ENCODE results near the gene ACAA1. TPM values are rescaled to one million over a fixed set of nuclear protein-coding genes. Genes with fewer than 3 reads are reported as not detected.

ACAA1 gene
- total RNA-seq, 2 experiments from 2014 or later: 52.2 to 64.6 TPM

DNA sequence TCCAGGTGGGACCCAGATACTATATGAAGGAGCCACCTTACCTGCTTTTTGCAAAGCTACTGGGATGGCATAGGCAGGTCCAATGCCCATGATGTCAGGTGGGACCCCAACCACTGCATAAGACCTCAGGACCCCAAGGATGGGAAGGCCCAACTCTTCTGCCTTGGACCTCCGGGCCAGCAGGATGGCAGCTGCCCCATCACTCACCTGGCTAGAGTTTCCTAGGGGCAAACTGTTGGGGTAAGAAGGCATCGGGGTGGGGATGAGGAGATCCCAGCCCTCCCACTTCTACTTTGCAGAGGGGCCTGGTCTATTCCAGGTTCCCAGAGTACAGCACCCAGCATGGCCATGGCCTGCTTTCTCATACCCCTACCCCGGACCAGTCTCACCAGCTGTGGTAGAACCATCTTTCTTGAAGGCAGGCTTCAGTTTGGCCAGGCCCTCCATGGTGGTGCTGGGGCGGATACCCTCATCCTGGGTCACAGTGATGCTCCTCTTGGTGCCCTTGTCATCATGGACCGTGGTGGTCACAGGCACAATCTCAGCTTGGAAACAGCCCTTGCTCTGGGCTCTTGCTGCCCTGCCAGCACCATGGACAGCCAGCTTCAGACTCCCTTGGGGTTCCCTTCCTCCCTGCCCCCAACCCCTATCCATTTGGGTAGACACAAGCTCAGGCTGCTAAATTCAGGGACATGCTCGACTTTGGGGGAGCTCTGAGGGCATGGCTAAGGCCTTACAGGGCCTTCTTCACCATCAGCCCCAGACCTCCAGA is 10.6 kb downstream of the ACAA1 start:
- POLR2A ChIA-PET: no interaction called here
- H3K36me3 Mint-ChIP-seq (ENCODE audit: low read depth): peaks cover 35% of the 10 kb centered on the region
- H3K4me3 Mint-ChIP-seq: no peak overlapping the region
- intact Hi-C loops (cut with DNase I, micrococcal nuclease): no loop called here
- H3K9me3 Mint-ChIP-seq (ENCODE audit: low read depth): no peaks in the 10 kb centered on the region
- DNase-seq: no peak
- H3K4me1 Mint-ChIP-seq: peaks cover 2% of the 10 kb centered on the region
- H3K27ac Mint-ChIP-seq: no peak overlapping the region
- no peaks in the 10 kb centered on the region for H3K27me3 Mint-ChIP-seq
- CTCF ChIA-PET: interaction anchor here (0.8 kb wide), 1 partner anchor 339 kb away, joined by 3 read pairs; no protein-coding TSS in a partner anchor
- ATAC-seq: peak; percentile 9

DNA sequence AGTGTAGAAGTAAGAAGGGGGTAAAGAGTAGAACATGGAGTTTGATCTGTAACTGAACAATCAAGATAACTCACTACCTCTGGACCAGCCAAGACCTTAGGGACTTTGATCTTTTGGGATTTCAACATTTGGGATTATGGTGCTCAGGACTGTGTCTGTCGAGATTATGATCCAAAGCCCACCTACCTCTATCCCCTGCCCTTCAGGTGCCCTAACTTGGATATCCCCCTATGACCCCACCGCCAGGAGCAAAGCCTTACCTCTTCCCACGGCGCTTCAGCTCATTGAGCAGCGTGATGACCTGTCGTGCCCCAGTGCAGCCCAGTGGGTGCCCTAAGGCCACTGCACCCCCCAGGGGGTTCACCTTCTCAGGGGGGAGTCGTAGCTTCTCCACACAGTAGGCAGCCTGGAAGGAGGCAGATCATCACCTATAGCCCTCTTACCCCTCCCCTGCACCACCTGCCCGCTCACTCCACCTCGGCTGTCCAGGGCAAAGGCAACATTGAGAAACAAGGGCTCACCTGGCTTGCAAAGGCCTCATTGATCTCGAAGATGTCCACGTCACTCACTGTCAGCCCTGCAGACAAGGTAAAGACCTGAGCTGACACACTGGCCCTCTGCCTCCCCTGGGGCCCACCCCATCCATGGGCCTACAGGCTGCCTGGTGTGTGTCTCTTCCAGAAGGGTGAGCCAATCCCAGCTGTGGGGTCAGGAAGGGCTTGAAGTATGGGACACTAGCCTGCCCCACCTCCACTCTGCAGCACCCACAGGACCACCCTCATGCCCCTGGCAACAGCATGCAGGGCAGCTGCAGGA is 11.4 kb downstream of the ACAA1 start:
- intact Hi-C loops (cut with DNase I, micrococcal nuclease): no loop called here
- Mint-ChIP-seq H3K4me1 (no peaks in the 10 kb centered on the region), H3K27me3 (no peaks in the 10 kb centered on the region), H3K9me3 (ENCODE audit: low read depth) (no peaks in the 10 kb centered on the region), H3K36me3 (ENCODE audit: low read depth) (peaks cover 37% of the 10 kb centered on the region), H3K4me3 (no peak overlapping the region), H3K27ac (no peak overlapping the region)
- POLR2A ChIA-PET: no interaction called here
- no peak for ATAC-seq
- CTCF ChIA-PET: interaction anchor here (0.8 kb wide), 1 partner anchor 340 kb away, joined by 3 read pairs; no protein-coding TSS in a partner anchor
- DNase-seq: no peak

DNA sequence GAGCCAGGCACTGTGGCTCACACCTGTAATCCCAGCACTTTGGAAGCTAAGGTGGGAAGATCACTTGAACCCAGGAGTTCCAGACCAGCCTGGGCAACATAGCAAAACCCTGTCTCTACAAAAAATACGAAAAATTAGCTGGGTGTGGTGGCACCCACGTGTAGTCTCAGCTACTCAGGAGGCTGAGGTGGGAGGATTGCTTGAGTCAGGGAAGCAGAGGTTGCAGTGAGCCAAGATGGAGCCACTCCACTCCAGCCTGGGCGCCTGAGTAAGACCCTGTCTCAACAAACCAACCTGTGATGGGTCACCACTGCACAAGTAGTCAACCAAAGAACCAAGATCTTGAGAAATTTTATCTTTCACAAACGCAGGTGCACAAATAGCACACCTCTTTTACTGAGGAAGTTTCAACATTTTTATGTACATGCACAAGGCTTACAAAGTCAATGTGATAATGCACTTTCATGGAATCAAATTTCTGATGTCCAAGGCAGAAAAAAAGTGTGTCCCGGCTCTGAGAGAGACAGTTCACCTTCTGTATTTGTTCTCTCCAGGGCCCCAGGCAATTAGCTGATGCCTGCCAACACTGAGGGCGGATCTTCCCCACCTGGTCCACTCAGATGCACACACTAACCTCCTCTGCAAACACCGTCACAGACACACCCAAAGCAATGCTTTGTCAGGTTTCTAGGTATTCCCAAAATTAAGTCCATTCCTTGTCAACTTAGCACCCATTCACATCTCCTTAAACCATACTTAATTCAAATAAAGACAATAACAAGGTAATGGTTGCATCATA is 12.4 kb downstream of the ACAA1 start:
- CTCF ChIA-PET: interaction anchor here (0.6 kb wide), 1 partner anchor 209 kb away, joined by 3 read pairs; no protein-coding TSS in a partner anchor
- DNase-seq (no peak), ATAC-seq (no peak)
- no peak overlapping the region for H3K27ac Mint-ChIP-seq
- H3K27me3 Mint-ChIP-seq: no peaks in the 10 kb centered on the region
- H3K36me3 Mint-ChIP-seq (ENCODE audit: low read depth): peaks cover 33% of the 10 kb centered on the region
- no peak overlapping the region for H3K4me3 Mint-ChIP-seq
- H3K9me3 Mint-ChIP-seq (ENCODE audit: low read depth): no peaks in the 10 kb centered on the region
- intact Hi-C loops (cut with DNase I, micrococcal nuclease): no loop called here
- POLR2A ChIA-PET: no interaction called here
- no peaks in the 10 kb centered on the region for H3K4me1 Mint-ChIP-seq

DNA sequence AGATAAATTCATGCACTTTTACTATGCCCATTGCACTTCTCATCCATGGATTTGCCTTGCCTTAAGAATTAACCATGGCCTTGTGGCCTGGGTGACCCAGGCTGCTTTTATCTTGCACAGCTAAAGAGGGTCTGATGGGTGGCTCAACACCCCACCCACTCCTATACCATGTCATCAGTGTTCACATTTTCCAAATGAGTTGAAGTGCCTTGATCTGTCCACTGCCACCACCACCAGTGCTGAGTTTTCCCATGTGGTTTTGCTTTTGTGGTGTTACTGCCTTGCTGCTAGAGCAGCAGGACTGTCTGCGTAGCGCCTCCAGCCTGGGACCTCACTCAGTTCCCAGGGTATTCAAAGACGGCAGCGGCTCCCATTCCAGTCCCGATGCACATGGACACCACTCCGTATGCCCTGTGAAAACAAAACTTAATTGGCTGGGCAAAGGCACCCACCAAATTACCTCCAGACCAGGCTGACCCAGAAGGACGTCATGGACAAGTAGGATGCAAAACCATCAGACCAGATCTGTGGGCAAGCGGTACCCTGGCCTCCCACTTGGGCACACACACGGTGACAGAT is 14.1 kb downstream of the ACAA1 start:
- no peak overlapping the region for H3K27ac Mint-ChIP-seq
- H3K4me3 Mint-ChIP-seq: no peak overlapping the region
- no peaks in the 10 kb centered on the region for H3K4me1 Mint-ChIP-seq
- H3K27me3 Mint-ChIP-seq: no peaks in the 10 kb centered on the region
- ChIA-PET CTCF (no interaction called here), POLR2A (no interaction called here)
- ATAC-seq (no peak), DNase-seq (no peak)
- peaks cover 33% of the 10 kb centered on the region for H3K36me3 Mint-ChIP-seq (ENCODE audit: low read depth)
- intact Hi-C loops (cut with DNase I, micrococcal nuclease): no loop called here
- H3K9me3 Mint-ChIP-seq (ENCODE audit: low read depth): no peaks in the 10 kb centered on the region

GRCh38 chr3:38121832-38122461 is 15.0 kb downstream of the ACAA1 start:
- H3K36me3 Mint-ChIP-seq (ENCODE audit: low read depth): peaks cover 29% of the 10 kb centered on the region
- POLR2A ChIA-PET: interaction anchor here (0.6 kb wide), 2 partner anchors 11 to 871 kb away, joined by 3 read pairs; no protein-coding TSS in a partner anchor

DNA sequence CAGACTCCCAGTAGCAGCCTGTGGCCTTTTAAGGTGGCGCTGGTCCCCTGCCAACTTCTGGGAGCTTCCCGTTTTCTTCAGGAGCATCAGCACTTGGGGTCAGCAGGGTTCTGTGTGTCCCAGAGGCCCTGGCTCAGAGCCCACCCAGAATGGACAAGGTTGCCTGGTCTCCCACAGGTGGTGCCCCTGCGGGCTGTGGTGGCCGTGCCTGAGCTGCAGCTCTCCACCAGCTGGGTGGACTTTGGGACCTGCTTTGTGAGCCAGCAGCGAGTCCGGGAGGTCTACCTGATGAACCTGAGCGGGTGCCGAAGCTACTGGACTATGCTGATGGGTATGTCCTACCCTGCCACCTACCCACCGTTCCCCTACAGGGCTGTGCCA is 15.5 kb downstream of the ACAA1 start:
- Mint-ChIP-seq H3K4me1 (no peaks in the 10 kb centered on the region), H3K27me3 (no peaks in the 10 kb centered on the region), H3K27ac (no peak overlapping the region), H3K36me3 (ENCODE audit: low read depth) (peaks cover 24% of the 10 kb centered on the region), H3K9me3 (ENCODE audit: low read depth) (no peaks in the 10 kb centered on the region), H3K4me3 (no peak overlapping the region)
- ATAC-seq (no peak), DNase-seq (no peak)
- POLR2A ChIA-PET: interaction anchor here (0.6 kb wide), 2 partner anchors 12 to 870 kb away, joined by 3 read pairs; no protein-coding TSS in a partner anchor
- intact Hi-C loops (cut with DNase I, micrococcal nuclease): no loop called here
- CTCF ChIA-PET: interaction anchor here (0.5 to 0.7 kb wide), 2 partner anchors 214 to 278 kb away, joined by 3 to 5 read pairs; no protein-coding TSS in a partner anchor

More at GRCh38 chr3:38121832-38122461, 15.0 kb downstream of the ACAA1 start:
- DNase-seq: no peak
- H3K4me1 Mint-ChIP-seq: no peaks in the 10 kb centered on the region
- intact Hi-C loops (cut with DNase I, micrococcal nuclease): no loop called here
- no peak overlapping the region for H3K27ac Mint-ChIP-seq
- H3K9me3 Mint-ChIP-seq (ENCODE audit: low read depth): no peaks in the 10 kb centered on the region
- H3K4me3 Mint-ChIP-seq: no peak overlapping the region
- no peak for ATAC-seq
- H3K27me3 Mint-ChIP-seq: no peaks in the 10 kb centered on the region
- CTCF ChIA-PET: no interaction called here

DNA sequence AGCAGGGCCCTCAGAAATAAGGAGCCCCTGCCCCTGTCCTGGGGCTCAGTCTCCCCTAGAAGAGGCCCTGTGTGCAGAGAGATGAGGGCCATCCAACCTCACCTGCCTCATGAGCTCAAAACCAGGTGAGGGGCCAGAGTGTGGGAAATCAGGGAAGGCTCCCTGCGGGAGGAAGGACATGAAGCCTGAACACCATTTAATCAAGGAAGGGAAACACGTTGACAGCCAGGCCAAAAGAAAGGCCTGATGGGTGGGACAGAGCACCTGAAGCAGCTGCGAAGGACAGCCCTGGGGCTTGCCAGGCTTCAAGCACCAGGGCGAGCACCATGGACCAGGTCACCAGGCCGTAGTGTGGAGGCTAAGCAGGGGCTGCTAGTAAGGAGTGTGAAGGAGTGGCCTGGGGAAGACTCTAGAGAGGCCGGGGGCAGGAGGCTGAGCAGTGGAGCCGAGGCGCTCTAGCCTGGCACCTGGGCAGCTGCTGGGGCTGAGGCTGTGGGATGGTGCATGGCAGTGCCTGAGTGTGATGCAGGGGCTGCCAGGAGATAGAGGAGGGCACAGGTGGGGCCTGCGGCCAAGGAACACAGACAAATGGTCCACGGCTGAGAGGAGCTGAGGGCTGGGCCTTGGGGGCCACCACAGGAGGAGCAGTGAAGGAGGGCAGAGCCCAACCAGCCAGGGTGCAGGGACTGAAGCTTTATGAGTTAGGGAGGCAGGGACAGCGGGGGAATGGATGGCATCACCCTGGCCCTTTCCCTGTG is 16.1 kb downstream of the ACAA1 start:
- Mint-ChIP-seq H3K27ac (peak overlapping the region; percentile 58), H3K27me3 (no peaks in the 10 kb centered on the region), H3K36me3 (ENCODE audit: low read depth) (peaks cover 23% of the 10 kb centered on the region), H3K4me3 (no peak overlapping the region), H3K4me1 (no peaks in the 10 kb centered on the region), H3K9me3 (ENCODE audit: low read depth) (no peaks in the 10 kb centered on the region)
- intact Hi-C loops (cut with DNase I, micrococcal nuclease): no loop called here
- ChIA-PET CTCF (interaction anchor here (0.5 to 1.4 kb wide), 6 partner anchors 7 to 532 kb away, joined by 3 to 5 read pairs (median 4); no protein-coding TSS in a partner anchor), POLR2A (no interaction called here)
- DNase-seq (no peak), ATAC-seq (no peak)

- Mint-ChIP-seq H3K9me3 (ENCODE audit: low read depth) (no peaks in the 10 kb centered on the region), H3K27ac (peak overlapping the region; percentile 21), H3K36me3 (ENCODE audit: low read depth) (peaks cover 20% of the 10 kb centered on the region), H3K4me3 (no peak overlapping the region), H3K4me1 (no peaks in the 10 kb centered on the region), H3K27me3 (no peaks in the 10 kb centered on the region)
- ATAC-seq: no peak
- ChIA-PET CTCF (interaction anchor here (0.6 to 1.4 kb wide), 6 partner anchors 8 to 532 kb away, joined by 3 to 4 read pairs (median 3); no protein-coding TSS in a partner anchor), POLR2A (interaction anchor here (0.6 kb wide), 1 partner anchor 159 kb away, joined by 5 read pairs; no protein-coding TSS in a partner anchor)
- no peak for DNase-seq
- intact Hi-C loops (cut with DNase I, micrococcal nuclease): loop anchor here in 1 of 2 experiments (5.0 kb wide), 1 partner anchor 227 kb away; the partner anchor contains the start of gene XYLB
Measured at GRCh38 chr3:38119821-38120692, 16.9 kb downstream of the ACAA1 start.

- no peak for ATAC-seq
- Mint-ChIP-seq H3K9me3 (ENCODE audit: low read depth) (no peaks in the 10 kb centered on the region), H3K4me1 (no peaks in the 10 kb centered on the region), H3K4me3 (no peak overlapping the region), H3K27ac (no peak overlapping the region), H3K36me3 (ENCODE audit: low read depth) (peaks cover 14% of the 10 kb centered on the region), H3K27me3 (no peaks in the 10 kb centered on the region)
- ChIA-PET POLR2A (no interaction called here), CTCF (interaction anchor here (1.0 to 1.6 kb wide), 6 partner anchors 9 to 373 kb away, joined by 3 to 4 read pairs (median 4); no protein-coding TSS in a partner anchor)
- no peak for DNase-seq
- intact Hi-C loops (cut with DNase I, micrococcal nuclease): loop anchor here in 1 of 2 experiments (5.0 kb wide), 1 partner anchor 228 kb away; the partner anchor contains the start of gene XYLB
Measured at GRCh38 chr3:38119248-38119544, 17.7 kb downstream of the ACAA1 start.

All from activated CD4-positive, alpha-beta T cell treated with anti-CD3 and anti-CD28 coated beads for 36 hours (primary cell).